Retinal pigment epithelial cell (primary cell): ENCODE measurements around the gene TMCC1.

ENCODE experiments used
- DNase-seq: peaks from one replicate; pipeline ENCODE4 v3.0.0-alpha.2; 2010; ENCODE audit warnings: low read depth
- H3K4me3 ChIP-seq: 2 replicates; pipeline ENCODE4 v1.5.1; 2011; ENCODE audit warnings: mild to moderate bottlenecking, low read length, control low read depth, moderate library complexity
- CTCF ChIP-seq: conservative IDR thresholded peaks from 2 replicates; pipeline ENCODE4 v1.5.1; 2011; ENCODE audit warnings: low read depth, low read length, control low read depth, inconsistent platforms

The TMCC1 gene

GRCh38 chr3:129618901-129619671 lies 274.4 kb downstream of the TMCC1 start:
- no peak for TF ChIP-seq CTCF
- DNase-seq: no peak
- H3K4me3 ChIP-seq: no peak overlapping the region

GRCh38 chr3:129618186-129618820 lies 275.2 kb downstream of the TMCC1 start:
- no peak overlapping the region for H3K4me3 ChIP-seq
- TF ChIP-seq CTCF: no peak
- DNase-seq: no peak

DNA sequence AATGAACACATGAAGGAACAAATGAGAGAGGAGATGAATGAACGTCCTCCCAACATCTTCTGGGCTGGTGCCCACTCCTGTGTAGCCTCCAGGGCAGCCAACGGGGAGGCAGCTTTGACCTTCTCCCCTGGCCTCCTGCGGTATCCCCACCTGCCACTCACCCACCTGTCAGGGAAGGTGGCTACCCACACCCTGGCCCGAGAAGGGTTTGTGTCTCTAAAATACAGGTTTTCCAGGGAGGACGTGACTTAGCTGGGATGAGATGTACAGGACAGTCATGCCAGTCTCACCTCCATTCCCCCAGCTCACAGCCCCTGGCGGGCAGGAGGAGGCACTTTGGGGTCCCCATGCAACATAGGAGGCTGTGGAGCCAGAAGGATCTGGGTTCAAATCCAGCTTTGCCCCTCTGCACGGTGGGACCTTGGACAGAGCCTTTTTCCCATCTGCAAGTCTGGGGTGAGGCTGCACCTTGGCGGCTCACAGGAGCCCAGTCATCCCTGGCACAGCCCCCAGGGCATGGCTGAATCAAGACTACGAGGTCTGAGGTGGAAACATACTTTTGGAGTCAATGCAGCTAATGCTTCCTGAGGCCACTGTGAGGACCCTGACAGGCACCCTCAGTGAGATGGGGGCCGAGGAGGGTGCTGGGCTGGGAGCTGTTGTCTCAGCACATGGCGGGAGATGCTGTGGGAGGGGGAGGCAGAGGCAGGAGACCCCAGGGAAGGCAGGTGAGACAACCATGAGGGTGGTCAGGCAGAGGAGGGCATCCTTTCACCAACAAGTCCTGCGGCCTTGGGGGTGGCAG lies 275.9 kb downstream of the TMCC1 start:
- no peak for TF ChIP-seq CTCF
- no peak overlapping the region for H3K4me3 ChIP-seq
- no peak for DNase-seq

GRCh38 chr3:129616713-129617112 lies 276.8 kb downstream of the TMCC1 start:
- DNase-seq: no peak
- no peak for TF ChIP-seq CTCF

DNA sequence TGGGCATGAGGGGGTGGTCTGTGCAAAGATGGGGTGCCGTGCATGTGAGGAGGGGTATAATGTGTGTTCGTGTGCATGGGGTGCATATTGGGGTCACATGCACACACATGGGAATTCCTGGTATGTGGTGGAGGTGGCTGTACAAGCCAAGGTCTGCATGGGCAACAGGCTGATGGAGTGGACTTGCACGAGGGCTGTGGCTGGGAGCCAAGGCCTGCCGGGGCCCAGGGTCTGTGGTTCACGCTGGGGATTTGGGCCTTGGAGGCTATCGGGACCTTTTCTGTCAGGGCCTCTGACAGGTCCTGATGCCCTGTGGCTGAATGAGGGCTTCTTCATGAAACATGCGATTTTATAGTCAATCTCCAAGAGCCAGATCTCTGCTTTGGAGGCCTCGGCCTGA lies 277.2 kb downstream of the TMCC1 start:
- no peak for TF ChIP-seq CTCF
- no peak overlapping the region for H3K4me3 ChIP-seq
- DNase-seq: no peak

More at GRCh38 chr3:129616713-129617112, 276.8 kb downstream of the TMCC1 start:
- no peak overlapping the region for H3K4me3 ChIP-seq

- DNase-seq: no peak
- no peak for TF ChIP-seq CTCF
- no peak overlapping the region for H3K4me3 ChIP-seq
These were observed 277.7 kb downstream of the TMCC1 start for GRCh38 chr3:129615751-129616281.
